ENCODE data around the gene ARHGEF7. TPM values are rescaled to one million over a fixed set of nuclear protein-coding genes. Genes with fewer than 3 reads are reported as not detected.

The ARHGEF7 gene
- total and polyA plus RNA-seq, 2 experiments from 2014 or later: 23.6 to 58.9 TPM

DNA sequence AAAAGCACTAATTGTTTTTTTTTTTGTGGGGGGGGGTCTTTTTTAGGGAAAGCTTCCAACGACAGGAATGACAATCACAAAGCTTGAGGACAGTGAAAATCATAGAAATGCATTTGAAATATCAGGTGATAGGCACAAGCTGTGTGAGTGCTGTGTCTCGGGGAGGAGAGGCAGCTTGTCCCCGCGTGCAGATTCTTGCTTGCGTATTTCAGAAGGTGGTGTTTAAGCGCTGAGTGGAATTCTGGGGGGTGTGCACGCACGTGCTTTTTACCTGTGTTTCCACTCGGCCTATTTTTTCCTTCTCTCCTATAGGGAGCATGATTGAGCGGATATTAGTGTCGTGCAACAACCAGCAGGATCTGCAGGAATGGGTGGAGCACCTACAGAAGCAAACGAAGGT, 165.1 kb downstream of the ARHGEF7 start (continued):
- TF ChIP-seq, protein P1, sequence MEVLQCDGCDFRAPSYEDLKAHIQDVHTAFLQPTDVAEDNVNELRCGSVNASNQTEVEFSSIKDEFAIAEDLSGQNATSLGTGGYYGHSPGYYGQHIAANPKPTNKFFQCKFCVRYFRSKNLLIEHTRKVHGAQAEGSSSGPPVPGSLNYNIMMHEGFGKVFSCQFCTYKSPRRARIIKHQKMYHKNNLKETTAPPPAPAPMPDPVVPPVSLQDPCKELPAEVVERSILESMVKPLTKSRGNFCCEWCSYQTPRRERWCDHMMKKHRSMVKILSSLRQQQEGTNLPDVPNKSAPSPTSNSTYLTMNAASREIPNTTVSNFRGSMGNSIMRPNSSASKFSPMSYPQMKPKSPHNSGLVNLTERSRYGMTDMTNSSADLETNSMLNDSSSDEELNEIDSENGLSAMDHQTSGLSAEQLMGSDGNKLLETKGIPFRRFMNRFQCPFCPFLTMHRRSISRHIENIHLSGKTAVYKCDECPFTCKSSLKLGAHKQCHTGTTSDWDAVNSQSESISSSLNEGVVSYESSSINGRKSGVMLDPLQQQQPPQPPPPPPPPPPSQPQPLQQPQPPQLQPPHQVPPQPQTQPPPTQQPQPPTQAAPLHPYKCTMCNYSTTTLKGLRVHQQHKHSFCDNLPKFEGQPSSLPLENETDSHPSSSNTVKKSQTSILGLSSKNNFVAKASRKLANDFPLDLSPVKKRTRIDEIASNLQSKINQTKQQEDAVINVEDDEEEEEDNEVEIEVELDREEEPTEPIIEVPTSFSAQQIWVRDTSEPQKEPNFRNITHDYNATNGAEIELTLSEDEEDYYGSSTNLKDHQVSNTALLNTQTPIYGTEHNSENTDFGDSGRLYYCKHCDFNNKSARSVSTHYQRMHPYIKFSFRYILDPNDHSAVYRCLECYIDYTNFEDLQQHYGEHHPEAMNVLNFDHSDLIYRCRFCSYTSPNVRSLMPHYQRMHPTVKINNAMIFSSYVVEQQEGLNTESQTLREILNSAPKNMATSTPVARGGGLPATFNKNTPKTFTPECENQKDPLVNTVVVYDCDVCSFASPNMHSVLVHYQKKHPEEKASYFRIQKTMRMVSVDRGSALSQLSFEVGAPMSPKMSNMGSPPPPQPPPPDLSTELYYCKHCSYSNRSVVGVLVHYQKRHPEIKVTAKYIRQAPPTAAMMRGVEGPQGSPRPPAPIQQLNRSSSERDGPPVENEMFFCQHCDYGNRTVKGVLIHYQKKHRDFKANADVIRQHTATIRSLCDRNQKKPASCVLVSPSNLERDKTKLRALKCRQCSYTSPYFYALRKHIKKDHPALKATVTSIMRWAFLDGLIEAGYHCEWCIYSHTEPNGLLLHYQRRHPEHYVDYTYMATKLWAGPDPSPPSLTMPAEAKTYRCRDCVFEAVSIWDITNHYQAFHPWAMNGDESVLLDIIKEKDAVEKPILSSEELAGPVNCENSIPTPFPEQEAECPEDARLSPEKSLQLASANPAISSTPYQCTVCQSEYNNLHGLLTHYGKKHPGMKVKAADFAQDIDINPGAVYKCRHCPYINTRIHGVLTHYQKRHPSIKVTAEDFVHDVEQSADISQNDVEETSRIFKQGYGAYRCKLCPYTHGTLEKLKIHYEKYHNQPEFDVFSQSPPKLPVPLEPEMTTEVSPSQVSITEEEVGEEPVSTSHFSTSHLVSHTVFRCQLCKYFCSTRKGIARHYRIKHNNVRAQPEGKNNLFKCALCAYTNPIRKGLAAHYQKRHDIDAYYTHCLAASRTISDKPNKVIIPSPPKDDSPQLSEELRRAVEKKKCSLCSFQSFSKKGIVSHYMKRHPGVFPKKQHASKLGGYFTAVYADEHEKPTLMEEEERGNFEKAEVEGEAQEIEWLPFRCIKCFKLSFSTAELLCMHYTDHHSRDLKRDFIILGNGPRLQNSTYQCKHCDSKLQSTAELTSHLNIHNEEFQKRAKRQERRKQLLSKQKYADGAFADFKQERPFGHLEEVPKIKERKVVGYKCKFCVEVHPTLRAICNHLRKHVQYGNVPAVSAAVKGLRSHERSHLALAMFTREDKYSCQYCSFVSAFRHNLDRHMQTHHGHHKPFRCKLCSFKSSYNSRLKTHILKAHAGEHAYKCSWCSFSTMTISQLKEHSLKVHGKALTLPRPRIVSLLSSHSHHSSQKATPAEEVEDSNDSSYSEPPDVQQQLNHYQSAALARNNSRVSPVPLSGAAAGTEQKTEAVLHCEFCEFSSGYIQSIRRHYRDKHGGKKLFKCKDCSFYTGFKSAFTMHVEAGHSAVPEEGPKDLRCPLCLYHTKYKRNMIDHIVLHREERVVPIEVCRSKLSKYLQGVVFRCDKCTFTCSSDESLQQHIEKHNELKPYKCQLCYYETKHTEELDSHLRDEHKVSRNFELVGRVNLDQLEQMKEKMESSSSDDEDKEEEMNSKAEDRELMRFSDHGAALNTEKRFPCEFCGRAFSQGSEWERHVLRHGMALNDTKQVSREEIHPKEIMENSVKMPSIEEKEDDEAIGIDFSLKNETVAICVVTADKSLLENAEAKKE (CRISPR knock-in tag; IDR thresholded peaks at IDR 0.05): no peak
- no peak for TF ChIP-seq CREB1 (CRISPR knock-in tag; IDR thresholded peaks at IDR 0.05; ENCODE audit: low read depth)

DNA sequence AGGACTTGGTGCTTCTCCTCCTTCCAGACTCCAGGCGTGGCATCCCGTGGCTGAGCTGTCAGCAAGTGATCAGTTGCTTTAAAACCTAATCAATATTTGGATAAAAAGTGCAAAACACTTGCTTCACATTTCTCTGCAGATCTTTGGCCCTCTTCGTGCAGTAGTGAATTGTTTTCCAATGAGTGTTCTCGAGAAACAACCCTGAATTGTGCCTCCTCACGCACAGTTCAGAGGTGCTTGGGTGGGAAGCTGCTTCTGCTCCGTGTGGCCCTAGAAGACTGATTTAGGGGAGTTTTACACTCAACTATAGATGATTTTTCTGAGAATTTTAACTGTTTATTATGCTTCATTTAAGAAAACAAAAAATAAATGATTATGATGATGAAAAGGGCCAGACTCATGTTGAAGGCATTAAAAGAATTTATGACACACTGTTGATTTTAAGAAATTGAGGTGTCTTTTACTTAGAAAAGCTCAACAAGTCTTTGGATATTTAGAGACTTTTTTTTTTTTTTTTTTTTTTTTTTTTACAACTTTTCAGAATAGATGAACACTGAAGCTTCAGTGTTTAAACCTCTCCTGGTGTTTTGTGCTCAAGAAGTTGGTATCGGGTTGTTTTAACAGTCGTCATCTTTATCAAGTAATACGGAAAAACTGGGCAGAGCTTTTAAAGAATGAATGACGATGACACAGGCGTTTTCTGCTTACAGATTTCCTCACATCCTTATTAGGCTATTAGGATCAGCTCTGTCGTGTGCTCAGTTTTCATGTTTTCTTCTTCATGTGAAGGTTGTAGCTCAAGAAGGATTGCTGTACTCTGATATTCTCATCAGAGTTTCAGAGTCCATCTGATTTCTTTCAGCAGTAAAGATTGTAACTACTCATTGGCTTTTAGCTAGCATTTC, 165.8 kb downstream of the ARHGEF7 start:
- DNase-seq (ENCODE audit: low spot score) (no peak), ATAC-seq (no peak)
- Histone ChIP-seq H3K36me3 (ENCODE audit: insufficient read depth) (peaks cover 27% of the 10 kb centered on the region), H3F3A (replicated peaks; ENCODE audit: low read depth) (no peaks in the 10 kb centered on the region), H3K27ac (ENCODE audit: low read depth) (no peak overlapping the region), H3K27me3 (ENCODE audit: insufficient read depth) (no peaks in the 10 kb centered on the region), H3K4me3 (no peak overlapping the region), H4K20me1 (replicated peaks; ENCODE audit: insufficient read depth) (no peaks in the 10 kb centered on the region; the same call in 1 of the 2 replicates), H2AFZ (no peak overlapping the region), H3K9me2 (ENCODE audit: insufficient read depth) (no peaks in the 10 kb centered on the region), H3K79me2 (replicated peaks; ENCODE audit: insufficient read depth) (0 out of 2 replicates have a peak, but pooled peaks cover 6% of the 10 kb centered on the region), H3K4me1 (ENCODE audit: insufficient read depth) (no peaks in the 10 kb centered on the region), H3K4me2 (no peak overlapping the region)
- H3K4me1 Mint-ChIP-seq: no peaks in the 10 kb centered on the region
- H3K9me3 Mint-ChIP-seq: no peaks in the 10 kb centered on the region
- H3K36me3 Mint-ChIP-seq (ENCODE audit: low read depth): peaks cover 56% of the 10 kb centered on the region
- no peak overlapping the region for H3K4me3 Mint-ChIP-seq
- peak overlapping the region; percentile 61 for H3K27ac Mint-ChIP-seq
- peaks cover 2% of the 10 kb centered on the region for H3K27me3 Mint-ChIP-seq (ENCODE audit: insufficient read depth, low read depth, poor library complexity)
- TF ChIP-seq EZH2 (IDR thresholded peaks at IDR 0.05; ENCODE audit: low read depth, unreplicated experiment) (no peak), EZH2phosphoT487 (IDR thresholded peaks at IDR 0.05; ENCODE audit: unreplicated experiment) (no peak), ZNF114 (CRISPR knock-in tag; IDR thresholded peaks at IDR 0.05) (no peak), ZNF331 (CRISPR knock-in tag; IDR thresholded peaks at IDR 0.05; ENCODE audit: low read depth) (no peak), CREB1 (CRISPR knock-in tag; IDR thresholded peaks at IDR 0.05; ENCODE audit: low read depth) (no peak), POLR2AphosphoS5 (IDR thresholded peaks at IDR 0.05; ENCODE audit: low read depth) (no peak)
- TF ChIP-seq, protein P2, sequence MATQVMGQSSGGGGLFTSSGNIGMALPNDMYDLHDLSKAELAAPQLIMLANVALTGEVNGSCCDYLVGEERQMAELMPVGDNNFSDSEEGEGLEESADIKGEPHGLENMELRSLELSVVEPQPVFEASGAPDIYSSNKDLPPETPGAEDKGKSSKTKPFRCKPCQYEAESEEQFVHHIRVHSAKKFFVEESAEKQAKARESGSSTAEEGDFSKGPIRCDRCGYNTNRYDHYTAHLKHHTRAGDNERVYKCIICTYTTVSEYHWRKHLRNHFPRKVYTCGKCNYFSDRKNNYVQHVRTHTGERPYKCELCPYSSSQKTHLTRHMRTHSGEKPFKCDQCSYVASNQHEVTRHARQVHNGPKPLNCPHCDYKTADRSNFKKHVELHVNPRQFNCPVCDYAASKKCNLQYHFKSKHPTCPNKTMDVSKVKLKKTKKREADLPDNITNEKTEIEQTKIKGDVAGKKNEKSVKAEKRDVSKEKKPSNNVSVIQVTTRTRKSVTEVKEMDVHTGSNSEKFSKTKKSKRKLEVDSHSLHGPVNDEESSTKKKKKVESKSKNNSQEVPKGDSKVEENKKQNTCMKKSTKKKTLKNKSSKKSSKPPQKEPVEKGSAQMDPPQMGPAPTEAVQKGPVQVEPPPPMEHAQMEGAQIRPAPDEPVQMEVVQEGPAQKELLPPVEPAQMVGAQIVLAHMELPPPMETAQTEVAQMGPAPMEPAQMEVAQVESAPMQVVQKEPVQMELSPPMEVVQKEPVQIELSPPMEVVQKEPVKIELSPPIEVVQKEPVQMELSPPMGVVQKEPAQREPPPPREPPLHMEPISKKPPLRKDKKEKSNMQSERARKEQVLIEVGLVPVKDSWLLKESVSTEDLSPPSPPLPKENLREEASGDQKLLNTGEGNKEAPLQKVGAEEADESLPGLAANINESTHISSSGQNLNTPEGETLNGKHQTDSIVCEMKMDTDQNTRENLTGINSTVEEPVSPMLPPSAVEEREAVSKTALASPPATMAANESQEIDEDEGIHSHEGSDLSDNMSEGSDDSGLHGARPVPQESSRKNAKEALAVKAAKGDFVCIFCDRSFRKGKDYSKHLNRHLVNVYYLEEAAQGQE (IDR thresholded peaks at IDR 0.05; ENCODE audit: unreplicated experiment): no peak

Data from GM23338 (cell line).